T-cell (primary cell): ENCODE measurements around the gene EML6. TPM values are rescaled to one million over a fixed set of nuclear protein-coding genes. Genes with fewer than 3 reads are reported as not detected.

Source experiments
- ATAC-seq, 4 experiments: fragments of 200-7000 bp in 3 of 4; fragments of 150-1000 bp in 1 of 4; cut with Tn5 transposase; replicated peaks in 1 of 4; 1 replicate in 3 of 4; 2 replicates in 1 of 4; pipeline ENCODE4 v1.10.0; 2021; ENCODE audit warnings: moderate library complexity in 3 of 4, mild to moderate bottlenecking in 2 of 4, moderate number of reproducible peaks in 1 of 4
- CTCF ChIA-PET, 2 donors: fragments of 300-600 bp; sonication (Branson Sonifier 250); formaldehyde crosslinking; loops; one replicate each; lab custom pipeline; 2022; ENCODE audit warnings: antibody characterized with exemption in 2 of 2; lab: Charles Lee
- POLR2A ChIA-PET, 2 donors: fragments of 300-600 bp; sonication (Branson Sonifier 250); formaldehyde crosslinking; loops; one replicate each; lab custom pipeline; 2022; ENCODE audit warnings: antibody characterized with exemption in 2 of 2; lab: Charles Lee
- DNase-seq, 35 experiments: peaks; one replicate each; pipeline versions ENCODE4 v3.0.0 to v3.0.0-alpha.2; 2013 to 2023
- H3K27ac ChIP-seq: one replicate; pipeline ENCODE4 v1.5.1; 2013; ENCODE audit warnings: low read length
- H3K27me3 ChIP-seq, 2 experiments: replicated peaks in 1 of 2; 1 replicate in 1 of 2; 2 replicates in 1 of 2; pipeline versions ENCODE4 v1.6.1 to v1.7.0; 2013; ENCODE audit warnings: low read length in 1 of 2, mixed read lengths in 1 of 2; ENCODE audit not compliant: control insufficient read depth in 2 of 2, insufficient read depth in 2 of 2; ENCODE audit errors: extremely low read depth in 1 of 2
- H3K36me3 ChIP-seq, 2 donors: 1 replicate in 1 of 2; 2 replicates in 1 of 2; pipeline versions ENCODE4 v1.6.1 to v1.7.0; 2013; ENCODE audit warnings: low read length in 1 of 2; ENCODE audit not compliant: control insufficient read depth in 2 of 2, insufficient read depth in 1 of 2; ENCODE audit errors: extremely low read depth in 1 of 2
- H3K4me1 ChIP-seq, 2 experiments: 1 replicate in 1 of 2; 2 replicates in 1 of 2; pipeline versions ENCODE4 v1.6.1 to v1.7.0; 2013; ENCODE audit warnings: low read length in 2 of 2, mixed read lengths in 1 of 2; ENCODE audit not compliant: insufficient read depth in 2 of 2, control insufficient read depth in 1 of 2; ENCODE audit errors: extremely low read depth in 1 of 2
- H3K4me3 ChIP-seq, 2 donors: 1 replicate in 1 of 2; 2 replicates in 1 of 2; pipeline versions ENCODE4 v1.5.1 to v1.7.0; 2013; ENCODE audit warnings: mild to moderate bottlenecking in 2 of 2, low read length in 1 of 2, moderate library complexity in 1 of 2; ENCODE audit not compliant: control insufficient read depth in 1 of 2; ENCODE audit errors: extremely low read depth in 1 of 2
- H3K9me3 ChIP-seq: 2 replicates; pipeline ENCODE4 v1.7.0; 2013
- H3K27ac Mint-ChIP-seq, 2 donors: one replicate each; pipeline ENCODE4 v1.8.0; 2020 to 2021; ENCODE audit warnings: mild to moderate bottlenecking in 2 of 2, mixed read lengths in 2 of 2
- H3K27me3 Mint-ChIP-seq, 2 donors: one replicate each; pipeline ENCODE4 v1.8.0; 2021 to 2022; ENCODE audit warnings: mixed read lengths in 2 of 2
- H3K36me3 Mint-ChIP-seq: one replicate; pipeline ENCODE4 v1.8.0; 2021; ENCODE audit warnings: mixed read lengths
- H3K4me1 Mint-ChIP-seq, 3 donors: one replicate each; pipeline ENCODE4 v1.8.0; 2020 to 2022; ENCODE audit warnings: mixed read lengths in 3 of 3, mild to moderate bottlenecking in 1 of 3
- H3K4me3 Mint-ChIP-seq, 3 donors: one replicate each; pipeline ENCODE4 v1.8.0; 2020 to 2022; ENCODE audit warnings: mild to moderate bottlenecking in 3 of 3, mixed read lengths in 3 of 3, moderate library complexity in 3 of 3
- H3K9me3 Mint-ChIP-seq, 3 donors: one replicate each; pipeline ENCODE4 v1.8.0; 2020 to 2022; ENCODE audit warnings: mixed read lengths in 3 of 3
- WGBS: methylation state at CpG from one replicate; pipeline ENCODE4 v1.1.5; 2013; ENCODE audit warnings: missing lambda C conversion rate; ENCODE audit not compliant: insufficient coverage; 5-methylcytosine and 5-hydroxymethylcytosine counted together
- total RNA-seq, 35 experiments: library from RNA in 6 of 35; stranded (reverse) in 6 of 35; fragments of 120-200 nt in 1 of 35; gene quantifications; one replicate each; pipeline versions ENCODE4 v1.2.1 to v1.2.4 and lab custom pipeline; 2013 to 2026

EML6 gene
- total RNA-seq, 5 donors from 2014 or later (not counting 1 experiment from before 2014, with no cell fraction given): 1.3 to 2.6 (median 1.8) TPM

DNA sequence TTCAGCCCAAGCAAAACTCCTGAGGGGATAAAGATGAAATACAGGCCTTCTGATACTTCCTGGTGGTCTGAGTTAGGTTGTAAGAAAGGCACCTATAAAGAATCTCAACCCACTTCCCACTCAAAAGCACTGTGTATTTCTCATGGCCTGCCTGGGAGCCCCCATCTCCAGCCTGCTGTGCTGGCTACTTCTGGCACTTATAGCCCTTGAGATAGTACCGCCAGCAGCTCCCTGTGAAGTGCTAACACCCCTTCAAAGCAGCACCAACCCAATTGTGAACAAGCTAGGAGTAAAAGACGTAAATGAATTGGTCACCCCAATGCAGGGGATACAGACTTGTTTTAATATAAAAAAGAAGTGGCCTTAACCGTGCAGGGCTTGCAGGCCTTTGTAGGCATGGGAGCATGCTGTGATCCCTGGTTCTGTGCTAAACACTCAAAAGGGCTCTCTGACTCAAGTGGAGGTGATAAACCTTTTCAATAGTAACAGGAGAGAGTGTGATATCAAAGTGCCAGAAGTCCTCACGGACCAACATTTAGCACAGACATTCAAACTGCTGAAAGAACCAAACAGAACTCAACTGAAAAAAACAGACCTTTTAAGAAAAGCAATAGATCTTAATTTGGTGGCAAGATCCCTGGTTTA is 246.0 kb downstream of the EML6 start:
- ChIA-PET POLR2A (interaction anchor here in 1 of 2 donors (0.5 kb wide), 1 partner anchor 9 kb away, joined by 3 read pairs; no protein-coding TSS in a partner anchor), CTCF (no interaction called here)
- no peaks in the 10 kb centered on the region for H3K27me3 ChIP-seq
- ATAC-seq (no peak), DNase-seq (no peak)
- no peak overlapping the region for H3K4me3 ChIP-seq
- H3K4me1 ChIP-seq: peaks cover 2 to 22% of the 10 kb centered on the region in 2 experiments
- H3K9me3 ChIP-seq: no peaks in the 10 kb centered on the region
- Mint-ChIP-seq H3K9me3 (peaks cover 2 to 8% (median 6%) of the 10 kb centered on the region in 3 donors), H3K36me3 (peaks cover 58% of the 10 kb centered on the region), H3K27me3 (no peaks in the 10 kb centered on the region), H3K4me1 (peaks cover 28 to 31% (median 31%) of the 10 kb centered on the region in 3 donors), H3K27ac (peak overlapping the region in 1 of 2 donors; percentile 64), H3K4me3 (no peak overlapping the region)
- no peak overlapping the region for H3K27ac ChIP-seq
- WGBS: 92% methylated on average over 2 of the region's 4 CpGs
- H3K36me3 ChIP-seq: peaks cover 5 to 25% of the 10 kb centered on the region in 2 donors

DNA sequence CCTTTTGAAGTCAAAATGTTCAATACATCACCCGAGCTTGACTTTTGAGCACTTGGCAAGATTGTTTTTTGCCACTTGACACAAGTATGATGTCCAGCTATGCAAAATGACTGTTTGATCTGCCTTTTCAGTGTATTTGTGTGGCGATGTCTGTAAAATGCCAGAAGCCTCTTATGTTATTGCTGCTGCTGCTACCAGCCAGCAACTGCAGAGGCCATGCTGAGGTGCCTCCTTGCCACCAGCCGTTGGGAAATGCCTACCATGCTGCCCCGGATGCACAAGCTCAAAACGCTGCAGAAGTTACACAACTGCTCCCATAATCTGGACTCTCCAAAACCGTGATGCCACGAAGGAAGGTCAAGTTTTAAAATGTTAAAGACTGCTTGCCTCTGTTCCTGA is 246.5 kb downstream of the EML6 start:
- no peak for ATAC-seq
- Histone ChIP-seq H3K4me1 (peaks cover under 1 to 20% of the 10 kb centered on the region in 2 experiments), H3K4me3 (no peak overlapping the region), H3K36me3 (peaks cover 5 to 27% of the 10 kb centered on the region in 2 donors), H3K27ac (no peak overlapping the region), H3K9me3 (no peaks in the 10 kb centered on the region), H3K27me3 (no peaks in the 10 kb centered on the region)
- H3K4me3 Mint-ChIP-seq: no peak overlapping the region
- POLR2A ChIA-PET: no interaction called here
- DNase-seq: no peak
- WGBS: 90% methylated on average over 7 of the region's 7 CpGs
- H3K27ac Mint-ChIP-seq: no peak overlapping the region
- H3K36me3 Mint-ChIP-seq: peaks cover 61% of the 10 kb centered on the region
- CTCF ChIA-PET: interaction anchor here in 1 of 2 donors (0.6 kb wide), 1 partner anchor 1966 kb away, joined by 4 read pairs; no protein-coding TSS in a partner anchor
- H3K27me3 Mint-ChIP-seq: no peaks in the 10 kb centered on the region
- H3K4me1 Mint-ChIP-seq: peaks cover 24 to 28% (median 26%) of the 10 kb centered on the region in 3 donors
- peaks cover 2 to 8% (median 6%) of the 10 kb centered on the region in 3 donors for H3K9me3 Mint-ChIP-seq

DNA sequence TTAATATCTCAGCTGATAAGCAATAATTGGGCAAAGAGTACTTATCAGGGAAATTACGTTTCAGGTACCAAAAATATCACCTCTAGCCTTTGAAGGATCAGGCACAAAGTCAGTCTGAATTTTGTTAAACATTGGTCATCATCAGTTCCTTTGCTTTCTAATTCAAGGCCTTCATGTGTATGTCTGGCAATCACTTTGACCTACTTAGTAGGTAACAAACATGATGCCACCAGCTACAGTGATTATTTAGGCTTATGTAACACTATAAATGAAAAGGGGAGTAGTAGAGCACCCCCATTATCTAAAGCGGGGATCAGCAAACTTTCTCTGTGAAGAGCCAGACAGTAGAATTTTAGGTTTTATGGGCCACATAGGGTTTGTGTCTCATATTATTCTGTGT is 251.7 kb downstream of the EML6 start:
- Histone ChIP-seq H3K4me3 (no peak overlapping the region), H3K27me3 (no peaks in the 10 kb centered on the region), H3K36me3 (peaks cover 0 to 32% of the 10 kb centered on the region in 2 donors), H3K4me1 (no peaks in the 10 kb centered on the region), H3K27ac (no peak overlapping the region), H3K9me3 (no peaks in the 10 kb centered on the region)
- H3K4me1 Mint-ChIP-seq: peaks cover 31 to 35% (median 32%) of the 10 kb centered on the region in 3 donors
- peaks cover 40% of the 10 kb centered on the region for H3K36me3 Mint-ChIP-seq
- H3K4me3 Mint-ChIP-seq: no peak overlapping the region
- no peaks in the 10 kb centered on the region for H3K9me3 Mint-ChIP-seq
- CTCF ChIA-PET: interaction anchor here in 1 of 2 donors (0.6 kb wide), 1 partner anchor 466 kb away, joined by 3 read pairs; no protein-coding TSS in a partner anchor
- H3K27ac Mint-ChIP-seq: no peak overlapping the region
- WGBS: no CpG with 5 or more reads among the region's 2 CpGs
- DNase-seq (no peak), ATAC-seq (no peak)
- H3K27me3 Mint-ChIP-seq: no peaks in the 10 kb centered on the region
- POLR2A ChIA-PET: interaction anchor here in 1 of 2 donors (0.5 kb wide), 1 partner anchor 1236 kb away, joined by 3 read pairs; no protein-coding TSS in a partner anchor

DNA sequence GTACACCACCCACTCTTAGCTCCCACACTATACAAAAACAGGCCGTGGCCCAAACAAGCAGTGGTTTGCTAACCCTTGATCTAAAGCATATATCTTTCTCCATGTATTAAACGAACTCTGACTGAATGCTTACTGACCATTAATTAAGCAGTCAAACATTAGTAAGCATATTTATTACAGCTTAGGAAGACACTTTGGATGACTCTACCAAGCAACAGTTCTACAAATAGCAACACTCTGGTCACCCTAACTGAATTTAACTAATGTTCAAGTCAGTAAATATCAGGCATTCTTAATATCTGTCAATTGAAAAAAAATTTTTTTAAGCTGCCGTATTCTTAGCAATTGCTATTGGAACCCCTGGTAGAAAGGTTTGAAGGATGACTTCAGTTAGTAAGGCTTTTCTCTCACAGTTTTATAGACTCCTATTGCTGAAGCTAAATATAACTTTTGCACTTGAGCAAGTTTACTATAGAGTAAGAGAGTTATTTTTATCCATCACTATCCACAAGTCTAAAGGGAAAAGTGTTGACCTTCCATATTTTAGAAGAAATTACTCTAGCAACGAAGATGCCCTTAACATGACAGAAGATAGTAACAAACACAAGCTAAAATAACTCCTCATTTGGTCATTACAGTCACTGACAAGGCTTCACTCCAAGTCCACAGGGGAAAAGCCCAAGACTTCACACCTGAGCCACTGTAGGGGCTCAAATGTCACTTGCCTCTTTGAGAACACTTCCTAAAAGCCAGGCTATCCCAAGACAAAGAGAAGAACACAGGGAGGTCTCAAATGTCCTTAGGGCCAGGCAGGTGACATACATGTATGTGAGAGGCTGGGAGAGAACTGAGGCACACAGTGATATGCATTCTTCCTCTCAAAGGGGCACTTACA is 252.4 kb downstream of the EML6 start:
- peaks cover 37 to 42% (median 38%) of the 10 kb centered on the region in 3 donors for H3K4me1 Mint-ChIP-seq
- ChIA-PET POLR2A (interaction anchor here (0.5 kb wide), 2 partner anchors 65 to 1237 kb away, joined by 3 to 5 read pairs; no protein-coding TSS in a partner anchor), CTCF (interaction anchor here in 1 of 2 donors (0.8 kb wide), 1 partner anchor 61 kb away, joined by 3 read pairs; no protein-coding TSS in a partner anchor)
- peaks cover 0 to 27% of the 10 kb centered on the region in 2 donors for H3K36me3 ChIP-seq
- ATAC-seq (no peak), DNase-seq (no peak)
- no peaks in the 10 kb centered on the region for H3K4me1 ChIP-seq
- H3K27me3 ChIP-seq: no peaks in the 10 kb centered on the region
- no peaks in the 10 kb centered on the region for H3K9me3 ChIP-seq
- H3K4me3 Mint-ChIP-seq: no peak overlapping the region
- no peaks in the 10 kb centered on the region for H3K9me3 Mint-ChIP-seq
- H3K27ac Mint-ChIP-seq: peak overlapping the region; percentile 55 to 74
- WGBS: 100% methylated on average over 2 of the region's 4 CpGs
- peaks cover 43% of the 10 kb centered on the region for H3K36me3 Mint-ChIP-seq
- H3K27me3 Mint-ChIP-seq: no peaks in the 10 kb centered on the region
- no peak overlapping the region for H3K4me3 ChIP-seq
- no peak overlapping the region for H3K27ac ChIP-seq

DNA sequence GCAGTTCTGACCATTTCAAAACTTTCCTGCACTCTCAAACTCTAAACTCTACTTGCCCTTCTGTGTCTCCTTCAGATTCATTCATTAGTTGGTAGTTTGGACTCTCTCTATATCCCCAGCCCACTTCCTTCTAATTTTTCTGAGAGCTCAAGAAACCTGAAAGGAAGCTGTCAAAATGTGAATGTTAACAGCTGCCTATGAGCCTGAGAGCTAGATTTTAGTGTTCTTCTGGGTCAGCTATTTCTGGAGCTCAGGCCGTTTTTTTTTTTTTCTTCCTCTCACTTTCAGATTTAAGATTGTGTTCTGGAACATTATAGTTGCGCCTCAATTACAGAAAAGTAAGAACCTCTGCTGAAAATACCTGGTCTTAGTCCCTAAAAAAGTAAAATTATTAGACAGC is 253.7 kb downstream of the EML6 start:
- H3K36me3 ChIP-seq: peaks cover 0 to 29% of the 10 kb centered on the region in 2 donors
- H3K9me3 ChIP-seq: no peaks in the 10 kb centered on the region
- Mint-ChIP-seq H3K9me3 (no peaks in the 10 kb centered on the region), H3K4me1 (peaks cover 41 to 43% (median 41%) of the 10 kb centered on the region in 3 donors), H3K36me3 (peaks cover 39% of the 10 kb centered on the region), H3K4me3 (no peak overlapping the region), H3K27me3 (no peaks in the 10 kb centered on the region), H3K27ac (peak overlapping the region in 1 of 2 donors; percentile 15)
- ChIA-PET POLR2A (interaction anchor here (0.6 to 0.7 kb wide), 3 partner anchors 24 to 595 kb away, joined by 3 to 5 read pairs (median 3); no protein-coding TSS in a partner anchor), CTCF (no interaction called here)
- H3K4me1 ChIP-seq: no peaks in the 10 kb centered on the region
- H3K27me3 ChIP-seq: no peaks in the 10 kb centered on the region
- H3K27ac ChIP-seq: no peak overlapping the region
- no peak overlapping the region for H3K4me3 ChIP-seq
- ATAC-seq: no peak
- DNase-seq: no peak
- no CpG with 5 or more reads among the region's 2 CpGs for WGBS
